Stimulated activated CD4-positive, alpha-beta T cell treated with anti-CD3 and anti-CD28 coated beads, Interleukin-12 subunit alpha, Interleukin-12 subunit beta, amount 100 ng/mL, for 48 hours (primary cell): ENCODE data around the gene TMBIM1.
A peak's percentile ranks its signal among the peaks of the same experiment; 100 is the strongest.

Experiments used
- DNase-seq, 3 donors: peaks; one replicate each; pipeline ENCODE4 v3.0.0-alpha.2; 2020; ENCODE audit warnings: low read depth in 2 of 3, low spot score in 1 of 3

TMBIM1 gene

GRCh38 chr2:218259099-218259961 lies 33.0 kb downstream of the TMBIM1 start:
- no peak for DNase-seq

GRCh38 chr2:218257390-218257981 lies 34.8 kb downstream of the TMBIM1 start:
- peak; percentile 62 to 81 (median 63) for DNase-seq

- DNase-seq, result no peak
These were observed 35.5 kb downstream of the TMBIM1 start for GRCh38 chr2:218256612-218257350.

- DNase-seq, result no peak
These were observed 36.9 kb downstream of the TMBIM1 start for GRCh38 chr2:218255446-218255845.

GRCh38 chr2:218253232-218253625 lies 39.1 kb downstream of the TMBIM1 start:
- no peak for DNase-seq

- no peak for DNase-seq
These were observed 39.6 kb downstream of the TMBIM1 start for GRCh38 chr2:218252509-218253231.

GRCh38 chr2:218249691-218250090 lies 42.6 kb downstream of the TMBIM1 start:
- no peak for DNase-seq

- no peak for DNase-seq
These were observed 47.1 kb downstream of the TMBIM1 start for GRCh38 chr2:218245214-218245613.

- no peak for DNase-seq
These were observed 47.6 kb downstream of the TMBIM1 start for GRCh38 chr2:218244665-218245064.

GRCh38 chr2:218244204-218244603 lies 48.1 kb downstream of the TMBIM1 start:
- no peak for DNase-seq

- DNase-seq, result no peak
These were observed 53.4 kb downstream of the TMBIM1 start for GRCh38 chr2:218238887-218239286.

GRCh38 chr2:218236829-218237228 lies 55.5 kb downstream of the TMBIM1 start:
- DNase-seq, result no peak

GRCh38 chr2:218235017-218235416 lies 57.3 kb downstream of the TMBIM1 start:
- no peak for DNase-seq

GRCh38 chr2:218234521-218234920 lies 57.8 kb downstream of the TMBIM1 start:
- no peak for DNase-seq

GRCh38 chr2:218233543-218233942 lies 58.8 kb downstream of the TMBIM1 start:
- DNase-seq, result no peak

GRCh38 chr2:218230882-218231281 lies 61.4 kb downstream of the TMBIM1 start:
- peak in 1 of 3 donors; percentile 28 for DNase-seq

- DNase-seq, result no peak
These were observed 62.5 kb downstream of the TMBIM1 start for GRCh38 chr2:218229851-218230250.

- DNase-seq, result peak in 1 of 3 donors; percentile 37
These were observed 63.1 kb downstream of the TMBIM1 start for GRCh38 chr2:218229239-218229638.

- DNase-seq, result no peak
These were observed 63.8 kb downstream of the TMBIM1 start for GRCh38 chr2:218228366-218229090.

GRCh38 chr2:218226903-218227302 lies 65.4 kb downstream of the TMBIM1 start:
- no peak for DNase-seq
